ENCODE data around the gene DCTPP1. TPM values are rescaled to one million over a fixed set of nuclear protein-coding genes. Genes with fewer than 3 reads are reported as not detected.

DCTPP1 gene
- total and polyA plus RNA-seq, 4 donors, result 13.2 to 50.9 (median 27.0) TPM

GRCh38 chr16:30418350-30419181 lies 11.3 kb downstream of the DCTPP1 start:
- Histone ChIP-seq H3K9ac (ENCODE audit: insufficient read depth in 1 of 2, low read length in 2 of 2) (no peak overlapping the region), H3K4me3 (peak overlapping the region; percentile 50)
- ATAC-seq (ENCODE audit: insufficient read depth, low FRiP score), result no peak

GRCh38 chr16:30417529-30418349 lies 12.1 kb downstream of the DCTPP1 start:
- peak overlapping the region; percentile 50 for H3K4me3 ChIP-seq
- H3K4me1 ChIP-seq (ENCODE audit: control insufficient read depth in 5 of 5, insufficient read depth in 5 of 5, low read length in 5 of 5), result peaks cover 0 to 10% (median 0%) of the 10 kb centered on the region in 5 donors
- H3K27me3 ChIP-seq (ENCODE audit: control insufficient read depth in 3 of 3, insufficient read depth in 3 of 3, low read length in 2 of 3), result no peaks in the 10 kb centered on the region
- H3K27ac ChIP-seq (ENCODE audit: low read depth in 1 of 2, low read length in 1 of 2), result peak overlapping the region; percentile 39 to 91
- no peak overlapping the region for H3K9ac ChIP-seq (ENCODE audit: insufficient read depth in 1 of 2, low read length in 2 of 2)
- WGBS, 2 donors, result 1% methylated on average over 126 to 140 of the region's 140 CpGs
- ATAC-seq (ENCODE audit: insufficient read depth, low FRiP score) (peak; percentile 96), DNase-seq (peak; percentile 89 to 97 (median 90))
- H3K9me3 ChIP-seq (ENCODE audit: control insufficient read depth in 4 of 4, insufficient read depth in 3 of 4, low read length in 3 of 4), result no peaks in the 10 kb centered on the region
- no peak for TF ChIP-seq CTCF (IDR thresholded peaks at IDR 0.05; ENCODE audit: control extremely low read depth, extremely low read depth)
- peaks cover 0 to 12% (median 3%) of the 10 kb centered on the region in 4 donors for H3K36me3 ChIP-seq (ENCODE audit: control insufficient read depth in 4 of 4, insufficient read depth in 4 of 4, low read length in 4 of 4)

More at GRCh38 chr16:30418350-30419181, 11.3 kb downstream of the DCTPP1 start:
- no peak for TF ChIP-seq CTCF (IDR thresholded peaks at IDR 0.05; ENCODE audit: control extremely low read depth, extremely low read depth)
- H3K36me3 ChIP-seq (ENCODE audit: control insufficient read depth in 4 of 4, insufficient read depth in 4 of 4, low read length in 4 of 4), result peaks cover 2 to 15% (median 6%) of the 10 kb centered on the region in 4 donors
- DNase-seq, result no peak
- no peaks in the 10 kb centered on the region for H3K9me3 ChIP-seq (ENCODE audit: control insufficient read depth in 4 of 4, insufficient read depth in 3 of 4, low read length in 3 of 4)
- H3K27me3 ChIP-seq (ENCODE audit: control insufficient read depth in 3 of 3, insufficient read depth in 3 of 3, low read length in 2 of 3), result no peaks in the 10 kb centered on the region
- 61 to 62% methylated on average over 31 of the region's 31 CpGs for WGBS, 2 donors
- peaks cover 0 to 10% (median 0%) of the 10 kb centered on the region in 5 donors for H3K4me1 ChIP-seq (ENCODE audit: control insufficient read depth in 5 of 5, insufficient read depth in 5 of 5, low read length in 5 of 5)
- peak overlapping the region; percentile 39 to 91 for H3K27ac ChIP-seq (ENCODE audit: low read depth in 1 of 2, low read length in 1 of 2)

- Histone ChIP-seq H3K9ac (ENCODE audit: insufficient read depth in 1 of 2, low read length in 2 of 2) (no peak overlapping the region), H3K9me3 (ENCODE audit: control insufficient read depth in 4 of 4, insufficient read depth in 3 of 4, low read length in 3 of 4) (no peaks in the 10 kb centered on the region), H3K4me3 (peak overlapping the region; percentile 50), H3K27me3 (ENCODE audit: control insufficient read depth in 3 of 3, insufficient read depth in 3 of 3, low read length in 2 of 3) (no peaks in the 10 kb centered on the region), H3K36me3 (ENCODE audit: control insufficient read depth in 4 of 4, insufficient read depth in 4 of 4, low read length in 4 of 4) (peaks cover 0 to 10% (median under 1%) of the 10 kb centered on the region in 4 donors), H3K4me1 (ENCODE audit: control insufficient read depth in 5 of 5, insufficient read depth in 5 of 5, low read length in 5 of 5) (peaks cover 0 to 10% (median 0%) of the 10 kb centered on the region in 5 donors), H3K27ac (ENCODE audit: low read depth in 1 of 2, low read length in 1 of 2) (peak overlapping the region; percentile 39 to 91)
- ATAC-seq (ENCODE audit: insufficient read depth, low FRiP score) (no peak), DNase-seq (no peak)
- no peak for TF ChIP-seq CTCF (IDR thresholded peaks at IDR 0.05; ENCODE audit: control extremely low read depth, extremely low read depth)
- WGBS, 2 donors, result 62 to 63% methylated on average over 18 of the region's 18 CpGs
Measured at GRCh38 chr16:30416624-30417528, 13.0 kb downstream of the DCTPP1 start.
